BE2C (cell line): Measurements from ENCODE around the gene MAMDC2.
A peak's percentile ranks its signal among the peaks of the same experiment; 100 is the strongest.
"Not testable (repeated sequence)": the region's sequence is repeated elsewhere in the genome, so short reads cannot be mapped to it uniquely, and the experiment has no call there.

Experiments
- DNase-seq: peaks from one replicate; pipeline ENCODE4 v3.0.0-alpha.2; 2020
- H3K27me3 ChIP-seq: fragments of 250-450 bp; sonication (Bioruptor Pico); 2 replicates; pipeline ENCODE4 v1.5.1; 2020; ENCODE audit warnings: mild to moderate bottlenecking
- H3K36me3 ChIP-seq: fragments of 250-450 bp; sonication (Bioruptor Pico); 2 replicates; pipeline ENCODE4 v1.5.1; 2020; ENCODE audit warnings: mild to moderate bottlenecking
- H3K4me1 ChIP-seq: fragments of 250-450 bp; sonication (Bioruptor Pico); 2 replicates; pipeline ENCODE4 v1.5.1; 2020
- H3K4me3 ChIP-seq: 2 replicates; pipeline ENCODE4 v1.5.1; 2011; ENCODE audit warnings: low read depth, low read length
- H3K9me3 ChIP-seq: fragments of 250-450 bp; sonication (Bioruptor Pico); 2 replicates; pipeline ENCODE4 v1.5.1; 2020
- TF ChIP-seq, protein P1 (sequence below): IDR thresholded peaks from 2 replicates; pipeline ENCODE4 v1.5.1; 2012; ENCODE audit warnings: mild to moderate bottlenecking, low read depth, low read length

Gene MAMDC2

DNA sequence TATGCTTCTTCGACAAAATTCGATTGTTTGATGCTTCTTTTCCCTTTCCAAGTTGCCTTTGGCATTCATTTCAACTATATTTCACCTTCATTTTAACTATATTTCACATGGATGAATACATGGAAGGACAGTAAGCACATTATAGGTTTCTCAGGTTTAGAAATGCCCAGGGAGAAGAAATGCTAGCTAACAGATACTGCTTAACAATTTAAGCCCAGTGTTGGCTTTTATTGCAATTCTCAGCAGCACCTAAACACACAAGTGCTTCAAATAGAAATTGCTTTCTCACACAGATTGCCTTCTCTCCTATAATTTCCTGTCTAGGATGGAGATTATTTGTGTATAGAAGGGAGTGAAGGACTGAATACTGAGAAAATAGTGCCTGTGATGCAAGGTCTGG lies 185.0 kb downstream of the MAMDC2 start:
- Histone ChIP-seq H3K27me3 (peaks cover 3% of the 10 kb centered on the region; the same call in 1 of the 2 replicates), H3K4me1 (no peaks in the 10 kb centered on the region)

DNA sequence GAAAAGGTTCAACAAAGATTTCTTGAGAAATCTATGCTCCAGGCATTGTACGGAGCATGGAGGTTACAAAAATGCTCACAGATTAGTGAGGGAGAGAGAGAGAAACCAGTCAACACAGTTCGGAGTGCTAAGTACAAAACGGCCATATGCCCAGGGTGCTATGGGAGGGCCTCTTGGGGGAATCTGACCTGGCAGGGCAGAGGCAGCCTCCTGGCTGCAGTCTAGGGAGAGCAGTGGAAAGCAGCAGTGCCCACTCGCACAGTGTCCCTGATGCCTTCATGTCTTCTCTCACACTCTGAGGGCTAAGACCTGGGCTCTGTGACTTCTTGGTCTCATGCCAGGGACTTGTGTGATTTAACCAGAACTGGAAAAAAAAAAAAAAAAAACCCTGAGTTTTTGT lies 185.4 kb downstream of the MAMDC2 start:
- no peak overlapping the region for H3K4me3 ChIP-seq
- H3K27me3 ChIP-seq, result peaks cover 3% of the 10 kb centered on the region; the same call in 1 of the 2 replicates
- no peaks in the 10 kb centered on the region for H3K9me3 ChIP-seq
- DNase-seq, result no peak
- H3K4me1 ChIP-seq, result no peaks in the 10 kb centered on the region
- H3K36me3 ChIP-seq, result no peaks in the 10 kb centered on the region
- TF ChIP-seq, protein P1, sequence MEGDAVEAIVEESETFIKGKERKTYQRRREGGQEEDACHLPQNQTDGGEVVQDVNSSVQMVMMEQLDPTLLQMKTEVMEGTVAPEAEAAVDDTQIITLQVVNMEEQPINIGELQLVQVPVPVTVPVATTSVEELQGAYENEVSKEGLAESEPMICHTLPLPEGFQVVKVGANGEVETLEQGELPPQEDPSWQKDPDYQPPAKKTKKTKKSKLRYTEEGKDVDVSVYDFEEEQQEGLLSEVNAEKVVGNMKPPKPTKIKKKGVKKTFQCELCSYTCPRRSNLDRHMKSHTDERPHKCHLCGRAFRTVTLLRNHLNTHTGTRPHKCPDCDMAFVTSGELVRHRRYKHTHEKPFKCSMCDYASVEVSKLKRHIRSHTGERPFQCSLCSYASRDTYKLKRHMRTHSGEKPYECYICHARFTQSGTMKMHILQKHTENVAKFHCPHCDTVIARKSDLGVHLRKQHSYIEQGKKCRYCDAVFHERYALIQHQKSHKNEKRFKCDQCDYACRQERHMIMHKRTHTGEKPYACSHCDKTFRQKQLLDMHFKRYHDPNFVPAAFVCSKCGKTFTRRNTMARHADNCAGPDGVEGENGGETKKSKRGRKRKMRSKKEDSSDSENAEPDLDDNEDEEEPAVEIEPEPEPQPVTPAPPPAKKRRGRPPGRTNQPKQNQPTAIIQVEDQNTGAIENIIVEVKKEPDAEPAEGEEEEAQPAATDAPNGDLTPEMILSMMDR, result no peak

More for the DNA sequence above, 185.0 kb downstream of the MAMDC2 start:
- DNase-seq, result no peak
- TF ChIP-seq, protein P1, result no peak
- H3K9me3 ChIP-seq, result no peaks in the 10 kb centered on the region
- no peaks in the 10 kb centered on the region for H3K36me3 ChIP-seq
- no peak overlapping the region for H3K4me3 ChIP-seq

DNA sequence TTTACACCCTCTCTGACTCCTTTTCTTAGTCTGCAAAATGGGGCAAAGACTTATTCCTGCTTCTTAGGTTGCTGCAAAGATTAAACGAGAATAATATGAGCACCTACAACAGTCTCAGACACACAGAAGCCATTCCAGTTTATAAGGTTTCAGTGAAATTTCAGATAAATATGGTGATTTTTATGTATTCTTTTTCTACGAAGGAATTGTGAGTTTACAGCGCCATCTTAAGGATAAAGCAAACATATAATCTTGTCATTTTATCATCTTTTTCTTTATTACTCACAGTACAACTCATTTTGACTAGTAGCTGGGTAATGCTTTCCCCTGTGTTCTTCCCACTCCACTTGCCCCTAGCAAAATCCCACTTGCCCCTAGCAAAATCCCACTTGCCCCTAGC lies 185.9 kb downstream of the MAMDC2 start:
- Histone ChIP-seq H3K36me3 (no peaks in the 10 kb centered on the region), H3K9me3 (no peaks in the 10 kb centered on the region), H3K4me1 (no peaks in the 10 kb centered on the region), H3K4me3 (no peak overlapping the region), H3K27me3 (peaks cover 3% of the 10 kb centered on the region; the same call in 1 of the 2 replicates)
- TF ChIP-seq, protein P1, result peak; percentile 33; the same call in 1 of the 2 replicates
- DNase-seq, result no peak

DNA sequence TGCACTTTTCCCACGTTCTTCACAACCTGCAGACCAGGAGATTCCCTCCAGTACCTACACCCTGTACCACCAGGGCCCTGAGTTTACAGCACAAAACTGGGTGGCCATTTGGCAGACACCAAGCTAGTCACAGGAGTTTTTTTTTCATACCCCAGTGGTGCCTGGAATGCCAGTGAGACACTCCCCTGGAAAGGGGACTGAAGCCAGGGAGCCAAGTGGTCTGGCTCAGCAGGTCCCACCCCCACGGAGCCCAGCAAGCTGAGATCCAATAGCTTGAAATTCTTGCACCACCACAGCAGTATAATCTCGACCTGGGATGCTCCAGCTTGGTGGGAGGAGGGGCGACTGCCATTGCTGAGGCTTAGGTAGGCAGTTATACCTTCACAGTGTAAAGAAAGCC lies 188.8 kb downstream of the MAMDC2 start:
- H3K4me3 ChIP-seq, result no peak overlapping the region
- TF ChIP-seq, protein P1, result no peak
- no peaks in the 10 kb centered on the region for H3K9me3 ChIP-seq
- H3K36me3 ChIP-seq, result no peaks in the 10 kb centered on the region
- H3K27me3 ChIP-seq, result peaks cover 3% of the 10 kb centered on the region; the same call in 1 of the 2 replicates
- H3K4me1 ChIP-seq, result no peaks in the 10 kb centered on the region
- no peak for DNase-seq

DNA sequence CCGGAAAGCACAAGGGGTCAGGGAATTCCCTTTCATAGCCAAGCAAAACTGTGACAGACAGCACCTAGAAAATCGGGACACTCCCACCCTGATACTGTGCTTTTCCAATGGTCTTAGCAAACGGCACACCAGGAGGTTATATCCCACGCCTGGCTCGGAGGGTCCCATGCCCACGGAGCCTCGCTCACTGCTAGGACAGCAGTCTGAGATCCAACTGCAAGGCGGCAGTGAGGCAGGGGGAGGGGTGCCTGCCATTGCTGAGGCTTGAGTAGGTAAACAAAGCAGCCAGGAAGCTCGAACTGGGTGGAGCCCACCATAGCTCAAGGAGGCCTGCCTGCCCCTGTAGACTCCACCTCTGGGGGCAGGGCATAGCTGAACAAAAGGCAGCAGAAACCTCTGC lies 190.6 kb downstream of the MAMDC2 start:
- not testable (repeated sequence) for H3K27me3 ChIP-seq, H3K4me1 ChIP-seq, H3K36me3 ChIP-seq, H3K4me3 ChIP-seq, H3K9me3 ChIP-seq, DNase-seq

DNA sequence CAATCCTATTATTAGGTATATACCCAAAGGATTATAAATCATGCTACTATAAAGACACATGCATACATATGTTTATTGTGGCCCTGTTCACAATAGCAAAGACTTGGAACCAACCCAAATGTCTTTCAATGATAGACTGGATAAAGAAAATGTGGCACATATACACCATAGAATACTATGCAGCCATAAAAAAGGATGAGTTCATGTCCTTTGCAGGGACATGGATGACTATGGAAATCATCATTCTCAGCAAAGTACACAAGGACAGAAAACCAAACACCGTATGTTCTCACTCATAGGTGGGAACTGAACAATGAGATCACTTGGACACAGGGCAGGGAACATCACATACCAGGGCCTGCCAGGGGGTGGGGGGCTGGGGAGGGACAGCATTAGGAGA lies 202.3 kb downstream of the MAMDC2 start:
- H3K4me1 ChIP-seq, H3K9me3 ChIP-seq: not testable (repeated sequence)

DNA sequence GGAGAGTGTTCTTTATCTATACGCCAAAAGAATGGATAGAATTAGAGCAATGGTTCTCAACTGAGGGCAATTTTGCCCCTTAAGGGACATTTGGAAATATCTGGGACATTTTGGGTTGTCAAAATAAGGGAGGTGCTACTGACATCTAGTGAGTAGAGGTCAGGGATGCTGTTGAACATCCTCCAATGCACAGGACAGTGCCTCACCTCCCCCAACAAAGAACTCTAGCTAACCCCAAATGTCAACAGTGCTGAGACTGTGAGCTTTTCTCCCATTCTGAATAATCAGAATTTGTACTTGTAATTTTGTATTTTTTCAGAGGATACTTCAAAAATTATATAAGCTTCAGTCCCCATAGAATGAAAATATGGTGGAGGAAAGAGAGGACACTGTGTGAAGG lies 206.6 kb downstream of the MAMDC2 start:
- Histone ChIP-seq H3K27me3 (no peaks in the 10 kb centered on the region), H3K4me1 (no peaks in the 10 kb centered on the region), H3K9me3 (no peaks in the 10 kb centered on the region), H3K4me3 (no peak overlapping the region), H3K36me3 (no peaks in the 10 kb centered on the region)
- DNase-seq, result no peak
- TF ChIP-seq, protein P1, result no peak

More for the DNA sequence above, 202.3 kb downstream of the MAMDC2 start:
- H3K27me3 ChIP-seq, result peaks cover 12% of the 10 kb centered on the region
- not testable (repeated sequence) for DNase-seq, H3K4me3 ChIP-seq, H3K36me3 ChIP-seq
